Cardiac muscle cell (in vitro differentiated cells and primary cell): Measurements from ENCODE around the gene ANAPC1. TPM values are rescaled to one million over a fixed set of nuclear protein-coding genes. Genes with fewer than 3 reads are reported as not detected.
"Not testable (repeated sequence)": the region's sequence is repeated elsewhere in the genome, so short reads cannot be mapped to it uniquely, and the experiment has no call there.

ENCODE experiments used
- DNase-seq, 2 donors: peaks; one replicate each; pipeline versions ENCODE4 v3.0.0 to v3.0.0-alpha.2; 2010 to 2017; ENCODE audit warnings: low read depth in 1 of 2, low spot score in 1 of 2
- H3K27ac ChIP-seq: fragments of 200-600 bp; sonication (generic); 2 replicates; pipeline ENCODE4 v1.5.1; 2016
- H3K27me3 ChIP-seq: fragments of 200-600 bp; sonication (generic); 2 replicates; pipeline ENCODE4 v1.6.0; 2016; ENCODE audit warnings: control low read depth
- H3K36me3 ChIP-seq: fragments of 200-600 bp; sonication (generic); 2 replicates; pipeline ENCODE4 v1.5.1; 2016; ENCODE audit warnings: control low read depth
- H3K4me1 ChIP-seq: fragments of 200-600 bp; sonication (generic); 2 replicates; pipeline ENCODE4 v1.8.1; 2017; ENCODE audit warnings: low read depth, mild to moderate bottlenecking, mixed run types
- H3K4me3 ChIP-seq: fragments of 200-600 bp; sonication (generic); 2 replicates; pipeline ENCODE4 v1.5.1; 2016; ENCODE audit warnings: mild to moderate bottlenecking
- H3K9me3 ChIP-seq: fragments of 200-600 bp; sonication (generic); 2 replicates; pipeline ENCODE4 v1.5.1; 2017; ENCODE audit warnings: low read depth, mild to moderate bottlenecking, control low read depth
- polyA plus RNA-seq: library from polyadenylated mRNA; unstranded; fragments of >200 nt; fragmentation: Nextera tagmentation; extraction: Ambion mirVana; gene quantifications from 2 replicates; pipeline ENCODE4 v1.2.1, GENCODE V29; 2016
- total RNA-seq: library from RNA; depleted of rRNA; stranded (reverse); fragments of >200 nt; gene quantifications from 2 replicates; pipeline ENCODE4 v1.2.3, GENCODE V29; 2016

ANAPC1 gene
- total and polyA plus RNA-seq, 2 experiments from 2014 or later = 13.6 to 59.3 TPM

- not testable (repeated sequence) for H3K4me3 ChIP-seq, H3K36me3 ChIP-seq, H3K27me3 ChIP-seq, DNase-seq, H3K27ac ChIP-seq, H3K4me1 ChIP-seq, H3K9me3 ChIP-seq
Measured at GRCh38 chr2:111828217-111828766, 55.7 kb downstream of the ANAPC1 start.

- not testable (repeated sequence) for H3K27me3 ChIP-seq, DNase-seq, H3K4me1 ChIP-seq, H3K27ac ChIP-seq, H3K36me3 ChIP-seq, H3K4me3 ChIP-seq, H3K9me3 ChIP-seq
Measured at GRCh38 chr2:111812970-111813622, 70.9 kb downstream of the ANAPC1 start.

- H3K4me3 ChIP-seq, H3K27ac ChIP-seq, H3K4me1 ChIP-seq, H3K27me3 ChIP-seq, H3K9me3 ChIP-seq, DNase-seq, H3K36me3 ChIP-seq: not testable (repeated sequence)
Measured at GRCh38 chr2:111790633-111791032, 93.4 kb downstream of the ANAPC1 start.

- H3K4me1 ChIP-seq, H3K27me3 ChIP-seq, H3K4me3 ChIP-seq, H3K27ac ChIP-seq, H3K9me3 ChIP-seq, DNase-seq, H3K36me3 ChIP-seq: not testable (repeated sequence)
Measured at GRCh38 chr2:111784081-111784480, 99.9 kb downstream of the ANAPC1 start.

- not testable (repeated sequence) for H3K9me3 ChIP-seq, H3K4me1 ChIP-seq, DNase-seq, H3K27ac ChIP-seq, H3K27me3 ChIP-seq, H3K36me3 ChIP-seq, H3K4me3 ChIP-seq
Measured at GRCh38 chr2:111782195-111782594, 101.8 kb downstream of the ANAPC1 start.

GRCh38 chr2:111781443-111782094 lies 102.4 kb downstream of the ANAPC1 start:
- not testable (repeated sequence) for H3K9me3 ChIP-seq

GRCh38 chr2:111777155-111777554 lies 106.8 kb downstream of the ANAPC1 start:
- H3K9me3 ChIP-seq, H3K27ac ChIP-seq, H3K27me3 ChIP-seq, H3K4me3 ChIP-seq, DNase-seq, H3K4me1 ChIP-seq, H3K36me3 ChIP-seq: not testable (repeated sequence)

More at GRCh38 chr2:111781443-111782094, 102.4 kb downstream of the ANAPC1 start:
- H3K36me3 ChIP-seq, H3K27me3 ChIP-seq, H3K4me1 ChIP-seq, DNase-seq, H3K27ac ChIP-seq, H3K4me3 ChIP-seq: not testable (repeated sequence)

- H3K27me3 ChIP-seq, H3K4me3 ChIP-seq, H3K9me3 ChIP-seq, H3K27ac ChIP-seq, H3K4me1 ChIP-seq, DNase-seq, H3K36me3 ChIP-seq: not testable (repeated sequence)
Measured at GRCh38 chr2:111776296-111776695, 107.7 kb downstream of the ANAPC1 start.

GRCh38 chr2:111772180-111772579 lies 111.8 kb downstream of the ANAPC1 start:
- DNase-seq, H3K4me3 ChIP-seq, H3K27me3 ChIP-seq, H3K27ac ChIP-seq, H3K4me1 ChIP-seq, H3K36me3 ChIP-seq, H3K9me3 ChIP-seq: not testable (repeated sequence)

GRCh38 chr2:111770916-111771658 lies 112.9 kb downstream of the ANAPC1 start:
- not testable (repeated sequence) for H3K9me3 ChIP-seq, H3K36me3 ChIP-seq, H3K4me1 ChIP-seq, H3K27me3 ChIP-seq, H3K27ac ChIP-seq, H3K4me3 ChIP-seq, DNase-seq

GRCh38 chr2:111768266-111769190 lies 115.5 kb downstream of the ANAPC1 start:
- H3K36me3 ChIP-seq, H3K9me3 ChIP-seq, H3K27me3 ChIP-seq, H3K27ac ChIP-seq, H3K4me3 ChIP-seq, DNase-seq, H3K4me1 ChIP-seq: not testable (repeated sequence)

- not testable (repeated sequence) for H3K4me3 ChIP-seq, H3K27me3 ChIP-seq
Measured at GRCh38 chr2:111767087-111767486, 116.9 kb downstream of the ANAPC1 start.

GRCh38 chr2:111766295-111766694 lies 117.7 kb downstream of the ANAPC1 start:
- H3K4me1 ChIP-seq, H3K4me3 ChIP-seq: not testable (repeated sequence)

More at GRCh38 chr2:111767087-111767486, 116.9 kb downstream of the ANAPC1 start:
- not testable (repeated sequence) for H3K4me1 ChIP-seq, DNase-seq, H3K36me3 ChIP-seq, H3K9me3 ChIP-seq
- peak overlapping the region; percentile 68 for H3K27ac ChIP-seq

More at GRCh38 chr2:111766295-111766694, 117.7 kb downstream of the ANAPC1 start:
- H3K27ac ChIP-seq, H3K27me3 ChIP-seq, DNase-seq, H3K9me3 ChIP-seq, H3K36me3 ChIP-seq: not testable (repeated sequence)
